HEK293 (cell line): ENCODE measurements around the gene SAYSD1.

Experiments used
- FEZF1 ChIP-seq: fragments of 450-650 bp; formaldehyde crosslinking; IDR thresholded peaks from 2 replicates; pipeline ENCODE4 v1.5.1; 2016; ENCODE audit warnings: missing biosample characterization, missing genetic modification characterization
- GFI1B ChIP-seq: fragments of 450-650 bp; formaldehyde crosslinking; IDR thresholded peaks from 2 replicates; pipeline ENCODE4 v1.5.1; 2016; ENCODE audit warnings: missing biosample characterization, missing genetic modification characterization
- GLIS1 ChIP-seq: fragments of 450-650 bp; formaldehyde crosslinking; IDR thresholded peaks from 2 replicates; pipeline ENCODE4 v1.5.1; 2016; ENCODE audit warnings: missing biosample characterization, missing genetic modification characterization
- HOXC10 ChIP-seq: sonication (generic); formaldehyde crosslinking; IDR thresholded peaks from 2 replicates; pipeline ENCODE4 v1.8.1; 2023; ENCODE audit warnings: mild to moderate bottlenecking, missing genetic modification reagents
- KLF10 ChIP-seq: fragments of 450-650 bp; IDR thresholded peaks from 2 replicates; pipeline ENCODE4 v1.5.1; 2018; ENCODE audit warnings: missing biosample characterization, mild to moderate bottlenecking, missing genetic modification characterization
- KLF9 ChIP-seq: fragments of 450-650 bp; formaldehyde crosslinking; IDR thresholded peaks from 2 replicates; pipeline ENCODE4 v1.5.1; 2016; ENCODE audit warnings: missing biosample characterization, missing genetic modification characterization, low read depth
- MZF1 ChIP-seq: fragments of 450-650 bp; formaldehyde crosslinking; IDR thresholded peaks from 2 replicates; pipeline ENCODE4 v1.5.1; 2017; ENCODE audit warnings: missing biosample characterization, missing genetic modification characterization, borderline replicate concordance
- SP2 ChIP-seq: fragments of 450-650 bp; formaldehyde crosslinking; IDR thresholded peaks from 2 replicates; pipeline ENCODE4 v1.5.1; 2016; ENCODE audit warnings: missing biosample characterization, missing genetic modification characterization
- SP3 ChIP-seq: fragments of 450-650 bp; formaldehyde crosslinking; IDR thresholded peaks from 2 replicates; pipeline ENCODE4 v1.5.1; 2016; ENCODE audit warnings: missing biosample characterization, missing genetic modification characterization
- ZBTB48 ChIP-seq: fragments of 450-650 bp; formaldehyde crosslinking; IDR thresholded peaks from 2 replicates; pipeline ENCODE4 v1.5.1; 2016; ENCODE audit warnings: missing biosample characterization, missing genetic modification characterization
- ZNF18 ChIP-seq: fragments of 450-650 bp; formaldehyde crosslinking; IDR thresholded peaks from 2 replicates; pipeline ENCODE4 v1.5.1; 2016; ENCODE audit warnings: missing biosample characterization, missing genetic modification characterization
- ZNF202 ChIP-seq: fragments of 450-650 bp; formaldehyde crosslinking; IDR thresholded peaks from 2 replicates; pipeline ENCODE4 v1.5.1; 2016; ENCODE audit warnings: missing biosample characterization, missing genetic modification characterization, borderline replicate concordance
- ZNF223 ChIP-seq: fragments of 450-650 bp; formaldehyde crosslinking; IDR thresholded peaks from 2 replicates; pipeline ENCODE4 v1.5.1; 2016; ENCODE audit warnings: missing biosample characterization, missing genetic modification characterization
- ZNF23 ChIP-seq: fragments of 450-650 bp; formaldehyde crosslinking; IDR thresholded peaks from 2 replicates; pipeline ENCODE4 v1.5.1; 2016; ENCODE audit warnings: missing biosample characterization, missing genetic modification characterization, borderline replicate concordance
- ZNF292 ChIP-seq: fragments of 450-650 bp; formaldehyde crosslinking; IDR thresholded peaks from 2 replicates; pipeline ENCODE4 v1.5.1; 2016; ENCODE audit warnings: low read depth, missing biosample characterization, missing genetic modification characterization, borderline replicate concordance
- ZNF341 ChIP-seq: fragments of 450-650 bp; formaldehyde crosslinking; IDR thresholded peaks from 2 replicates; pipeline ENCODE4; 2016; ENCODE audit warnings: low read depth, missing biosample characterization, missing genetic modification characterization
- ZNF366 ChIP-seq: fragments of 450-650 bp; formaldehyde crosslinking; conservative IDR thresholded peaks from 2 replicates; pipeline ENCODE4 v1.5.1; 2016; ENCODE audit warnings: missing biosample characterization, missing genetic modification characterization
- ZNF391 ChIP-seq: fragments of 450-650 bp; formaldehyde crosslinking; IDR thresholded peaks from 2 replicates; pipeline ENCODE4 v1.5.1; 2016; ENCODE audit warnings: low read depth, missing biosample characterization, missing genetic modification characterization, borderline replicate concordance
- ZNF423 ChIP-seq: fragments of 450-650 bp; formaldehyde crosslinking; IDR thresholded peaks from 2 replicates; pipeline ENCODE4 v1.5.1; 2016; ENCODE audit warnings: missing biosample characterization, missing genetic modification characterization
- ZNF433 ChIP-seq: fragments of 450-650 bp; formaldehyde crosslinking; IDR thresholded peaks from 2 replicates; pipeline ENCODE4 v1.5.1; 2016; ENCODE audit warnings: missing biosample characterization, missing genetic modification characterization, low read depth
- ZNF514 ChIP-seq: fragments of 450-650 bp; formaldehyde crosslinking; IDR thresholded peaks from 2 replicates; pipeline ENCODE4 v1.5.1; 2016; ENCODE audit warnings: missing biosample characterization, missing genetic modification characterization
- ZNF518A ChIP-seq: fragments of 450-650 bp; formaldehyde crosslinking; conservative IDR thresholded peaks from 2 replicates; pipeline ENCODE4 v1.5.1; 2016; ENCODE audit warnings: low read depth, missing biosample characterization, missing genetic modification characterization
- ZNF549 ChIP-seq: fragments of 450-650 bp; IDR thresholded peaks from 2 replicates; pipeline ENCODE4 v1.5.1; 2018; ENCODE audit warnings: missing biosample characterization, missing genetic modification characterization, mild to moderate bottlenecking, inconsistent platforms, moderate library complexity
- ZNF558 ChIP-seq: fragments of 450-650 bp; formaldehyde crosslinking; IDR thresholded peaks from 2 replicates; pipeline ENCODE4 v1.5.1; 2016; ENCODE audit warnings: missing biosample characterization, missing genetic modification characterization
- ZNF664 ChIP-seq: fragments of 450-650 bp; formaldehyde crosslinking; IDR thresholded peaks from 2 replicates; pipeline ENCODE4 v1.5.1; 2016; ENCODE audit warnings: missing biosample characterization, missing genetic modification characterization
- ZNF677 ChIP-seq: fragments of 450-650 bp; IDR thresholded peaks from 2 replicates; pipeline ENCODE4 v1.5.0; 2018; ENCODE audit warnings: missing biosample characterization, mild to moderate bottlenecking, missing genetic modification characterization, moderate library complexity
- ZNF701 ChIP-seq: fragments of 450-650 bp; formaldehyde crosslinking; IDR thresholded peaks from 2 replicates; pipeline ENCODE4 v1.5.1; 2016; ENCODE audit warnings: missing biosample characterization, missing genetic modification characterization
- ZNF768 ChIP-seq: fragments of 450-650 bp; formaldehyde crosslinking; IDR thresholded peaks from 2 replicates; pipeline ENCODE4 v1.5.1; 2018; ENCODE audit warnings: missing biosample characterization, mild to moderate bottlenecking, missing genetic modification characterization
- ZNF776 ChIP-seq: fragments of 450-650 bp; formaldehyde crosslinking; IDR thresholded peaks from 2 replicates; pipeline ENCODE4 v1.5.0; 2017; ENCODE audit warnings: missing biosample characterization, missing genetic modification characterization, borderline replicate concordance
- ZNF837 ChIP-seq: fragments of 450-650 bp; formaldehyde crosslinking; IDR thresholded peaks from 2 replicates; pipeline ENCODE4 v1.5.1; 2016; ENCODE audit warnings: missing biosample characterization, missing genetic modification characterization
- TF ChIP-seq, protein P1 (sequence below): sonication (generic); formaldehyde crosslinking; IDR thresholded peaks from 2 replicates; pipeline ENCODE4 v1.8.1; 2022; ENCODE audit warnings: mild to moderate bottlenecking, moderate library complexity, missing genetic modification reagents
- TF ChIP-seq, protein P2 (sequence below): fragments of 450-650 bp; IDR thresholded peaks from 2 replicates; pipeline ENCODE4 v1.5.1; 2018; ENCODE audit warnings: missing biosample characterization, mild to moderate bottlenecking, missing genetic modification characterization

The SAYSD1 gene

GRCh38 chr6:39061182-39061581 lies 53.8 kb downstream of the SAYSD1 start (continued):
- TF ChIP-seq ZNF518A (tag by site-specific recombination) (no peak), ZNF514 (no peak), ZNF223 (tag by site-specific recombination) (no peak), ZNF433 (tag by site-specific recombination) (no peak), HOXC10 (CRISPR knock-in tag) (no peak), SP3 (no peak), KLF9 (tag by site-specific recombination) (no peak), ZNF341 (tag by site-specific recombination) (no peak; the same call in 1 of the 2 replicates), ZNF23 (tag by site-specific recombination) (no peak), ZNF768 (tag by site-specific recombination) (no peak), ZNF837 (tag by site-specific recombination) (no peak), ZNF664 (tag by site-specific recombination) (no peak), ZNF391 (no peak), ZNF202 (tag by site-specific recombination) (no peak), ZNF366 (0 out of 2 replicates have a peak, but pooled peaks have one; percentile 33), ZNF677 (tag by site-specific recombination) (no peak), ZNF423 (no peak), ZNF292 (tag by site-specific recombination) (no peak), GLIS1 (tag by site-specific recombination) (peak; percentile 79), ZNF701 (tag by site-specific recombination) (no peak), MZF1 (peak; percentile 55; the same call in 1 of the 2 replicates), GFI1B (tag by site-specific recombination) (peak; percentile 30; the same call in 1 of the 2 replicates), ZNF549 (tag by site-specific recombination) (no peak), KLF10 (peak; percentile 64; the same call in 1 of the 2 replicates), ZNF18 (tag by site-specific recombination) (0 out of 2 replicates have a peak, but pooled peaks have one; percentile 36), ZNF776 (tag by site-specific recombination) (no peak), ZNF558 (no peak), FEZF1 (tag by site-specific recombination) (peak; percentile 92), ZBTB48 (tag by site-specific recombination) (no peak), SP2 (tag by site-specific recombination) (no peak)
- TF ChIP-seq, protein P1, sequence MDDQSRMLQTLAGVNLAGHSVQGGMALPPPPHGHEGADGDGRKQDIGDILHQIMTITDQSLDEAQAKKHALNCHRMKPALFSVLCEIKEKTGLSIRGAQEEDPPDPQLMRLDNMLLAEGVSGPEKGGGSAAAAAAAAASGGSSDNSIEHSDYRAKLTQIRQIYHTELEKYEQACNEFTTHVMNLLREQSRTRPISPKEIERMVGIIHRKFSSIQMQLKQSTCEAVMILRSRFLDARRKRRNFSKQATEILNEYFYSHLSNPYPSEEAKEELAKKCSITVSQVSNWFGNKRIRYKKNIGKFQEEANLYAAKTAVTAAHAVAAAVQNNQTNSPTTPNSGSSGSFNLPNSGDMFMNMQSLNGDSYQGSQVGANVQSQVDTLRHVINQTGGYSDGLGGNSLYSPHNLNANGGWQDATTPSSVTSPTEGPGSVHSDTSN (CRISPR knock-in tag), result no peak
- TF ChIP-seq, protein P2, sequence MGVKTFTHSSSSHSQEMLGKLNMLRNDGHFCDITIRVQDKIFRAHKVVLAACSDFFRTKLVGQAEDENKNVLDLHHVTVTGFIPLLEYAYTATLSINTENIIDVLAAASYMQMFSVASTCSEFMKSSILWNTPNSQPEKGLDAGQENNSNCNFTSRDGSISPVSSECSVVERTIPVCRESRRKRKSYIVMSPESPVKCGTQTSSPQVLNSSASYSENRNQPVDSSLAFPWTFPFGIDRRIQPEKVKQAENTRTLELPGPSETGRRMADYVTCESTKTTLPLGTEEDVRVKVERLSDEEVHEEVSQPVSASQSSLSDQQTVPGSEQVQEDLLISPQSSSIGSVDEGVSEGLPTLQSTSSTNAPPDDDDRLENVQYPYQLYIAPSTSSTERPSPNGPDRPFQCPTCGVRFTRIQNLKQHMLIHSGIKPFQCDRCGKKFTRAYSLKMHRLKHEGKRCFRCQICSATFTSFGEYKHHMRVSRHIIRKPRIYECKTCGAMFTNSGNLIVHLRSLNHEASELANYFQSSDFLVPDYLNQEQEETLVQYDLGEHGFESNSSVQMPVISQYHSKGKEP (tag by site-specific recombination), result no peak
